Measurements from ENCODE around the gene PHACTR4.
A peak's percentile ranks its signal among the peaks of the same experiment; 100 is the strongest.
"Not testable (repeated sequence)": the region's sequence is repeated elsewhere in the genome, so short reads cannot be mapped to it uniquely, and the experiment has no call there.

PHACTR4 gene

DNA sequence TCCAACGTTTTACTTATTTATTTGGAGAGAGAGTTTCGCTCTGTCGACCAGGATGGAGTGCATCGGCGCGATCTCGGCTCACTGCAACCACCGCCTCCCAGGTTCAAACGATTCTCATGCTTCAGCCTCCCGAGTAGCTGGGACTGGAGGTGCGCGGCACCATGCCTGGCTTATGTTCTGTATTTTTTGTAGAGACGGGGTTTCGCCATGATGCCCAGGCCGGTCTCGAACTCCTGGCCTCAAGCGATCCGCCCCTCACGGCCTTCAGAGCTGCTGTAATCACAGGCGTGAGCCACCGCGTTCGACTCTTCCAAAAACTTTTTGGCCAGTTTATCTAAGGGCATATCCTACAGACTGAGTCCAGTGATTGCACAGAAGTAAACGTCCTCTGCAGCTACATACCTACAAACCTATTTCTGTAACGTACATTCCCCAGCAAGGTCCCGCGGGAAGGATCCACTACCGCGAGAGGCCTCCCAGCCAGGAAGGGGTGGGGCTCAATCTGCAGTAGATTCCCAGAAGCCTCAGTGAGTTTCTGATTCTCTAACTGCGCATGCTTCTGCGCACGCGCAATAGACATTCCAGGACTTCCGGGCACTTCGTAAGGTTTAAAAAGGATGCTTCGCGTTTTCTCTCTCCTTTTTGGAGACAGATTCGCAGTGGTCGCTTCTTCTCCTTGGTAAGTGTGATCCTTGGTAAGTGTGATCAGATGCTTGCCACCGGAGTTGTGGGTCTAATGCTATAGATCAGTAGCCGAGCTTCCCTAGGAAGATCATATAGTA, 136.1 kb downstream of the PHACTR4 start, which contains the start of gene RCC1:
RCC1 (plus strand) TSS at position 638 of the 782 bp plus-strand sequence. CDS start 23,824 bp downstream, outside the sequence.
- DNase-seq, result peak; percentile 98

DNA sequence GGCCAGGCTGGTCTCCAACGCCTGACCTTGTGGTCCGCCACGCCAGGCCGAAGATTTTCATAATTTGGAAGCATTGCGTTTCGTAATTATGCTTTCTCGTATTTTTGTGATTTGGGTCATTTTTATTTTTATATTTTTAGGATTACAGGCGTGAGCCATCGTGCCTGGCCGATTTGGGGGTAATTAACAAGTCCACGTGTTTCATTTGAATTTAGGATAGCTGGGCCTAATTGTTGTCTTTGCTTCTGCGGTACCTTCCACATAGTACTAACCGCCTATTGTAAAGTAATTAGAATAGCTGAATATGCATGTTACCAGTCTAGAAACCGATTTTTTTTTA, 137.3 kb downstream of the PHACTR4 start:
- DNase-seq, result no peak

- DNase-seq, result no peak
Measured at GRCh38 chr1:28507247-28507645, 137.7 kb downstream of the PHACTR4 start.

- no peak for DNase-seq
Measured at GRCh38 chr1:28507646-28508434, 138.3 kb downstream of the PHACTR4 start.

DNA sequence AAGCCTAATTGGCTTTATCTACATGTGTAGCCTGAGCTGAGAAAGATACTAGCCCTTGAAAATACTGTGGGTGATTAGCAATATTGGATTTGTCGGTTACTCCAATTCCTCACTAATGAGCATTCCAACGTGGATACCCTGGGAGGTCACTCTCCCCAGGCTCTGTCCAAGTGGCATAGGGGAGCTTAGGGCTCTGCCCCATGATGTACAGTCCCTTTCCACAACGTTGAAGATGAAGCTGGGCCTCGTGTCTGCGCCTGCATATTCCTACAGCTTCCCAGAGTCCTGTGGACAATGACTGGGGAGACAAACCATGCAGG, 138.9 kb downstream of the PHACTR4 start:
- no peak for DNase-seq

DNA sequence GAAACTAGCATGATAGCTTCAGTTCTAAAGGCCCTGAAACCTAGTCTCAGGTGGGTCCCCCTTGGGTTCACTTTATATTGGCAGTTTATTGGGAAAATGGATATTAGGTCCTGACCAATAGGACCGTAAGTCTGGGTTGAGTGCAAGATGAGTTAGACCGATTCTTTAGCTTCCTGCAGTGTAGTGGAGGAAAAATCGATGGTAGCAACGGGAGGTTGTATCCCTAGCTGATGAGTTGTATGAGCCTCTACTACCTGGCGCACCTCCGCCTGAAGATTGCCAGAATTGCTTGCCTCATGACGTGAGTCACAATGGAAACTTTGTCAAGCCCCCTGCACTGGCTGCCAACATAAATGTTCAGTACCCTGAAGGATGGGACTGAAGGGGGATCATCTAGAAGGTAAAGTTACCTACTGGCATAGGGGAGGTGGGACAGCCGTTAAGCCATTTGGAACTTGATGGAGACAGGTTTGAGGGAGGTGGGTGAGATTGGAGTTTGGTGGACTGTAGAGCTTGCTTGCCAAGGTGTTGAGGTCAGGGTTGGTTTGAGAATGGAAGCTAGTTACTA, 140.2 kb downstream of the PHACTR4 start:
- no peak for DNase-seq

DNA sequence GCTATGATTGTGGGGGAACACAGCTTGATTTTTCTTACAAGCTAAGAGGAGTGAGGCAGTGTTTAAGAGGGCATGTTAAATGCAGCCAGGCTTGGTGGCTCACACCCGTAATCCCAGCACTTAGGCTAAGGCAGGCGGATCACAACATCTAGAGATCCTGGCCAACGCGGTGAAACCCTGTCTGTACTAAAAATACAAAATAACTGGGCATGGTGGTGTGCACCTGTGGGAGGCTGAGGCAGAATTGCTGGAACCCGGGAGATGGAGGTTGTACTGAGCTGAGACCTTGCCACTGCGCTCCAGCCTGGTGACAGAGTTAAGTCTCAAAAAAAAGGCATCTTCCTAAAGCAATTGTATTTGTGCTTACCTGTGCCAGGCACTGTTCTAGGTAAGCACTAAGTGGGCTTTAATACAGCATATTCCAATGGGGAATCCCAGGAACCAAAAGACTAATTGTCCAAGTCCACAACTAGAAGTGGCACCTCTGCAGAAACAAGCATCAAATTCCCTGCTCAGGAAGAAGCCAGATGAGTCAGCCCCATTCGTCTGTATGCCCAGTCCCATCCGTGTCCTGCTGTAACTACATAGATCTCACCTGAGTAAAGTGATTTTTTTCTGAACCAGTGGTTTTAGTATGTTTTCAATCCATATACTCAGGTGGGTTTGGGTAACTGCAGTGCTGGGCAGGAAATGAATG, 140.9 kb downstream of the PHACTR4 start:
- no peak for DNase-seq

- DNase-seq, result no peak
Measured at GRCh38 chr1:28510970-28511440, 141.5 kb downstream of the PHACTR4 start.

GRCh38 chr1:28512058-28512611, 142.6 kb downstream of the PHACTR4 start:
- no peak for DNase-seq

DNA sequence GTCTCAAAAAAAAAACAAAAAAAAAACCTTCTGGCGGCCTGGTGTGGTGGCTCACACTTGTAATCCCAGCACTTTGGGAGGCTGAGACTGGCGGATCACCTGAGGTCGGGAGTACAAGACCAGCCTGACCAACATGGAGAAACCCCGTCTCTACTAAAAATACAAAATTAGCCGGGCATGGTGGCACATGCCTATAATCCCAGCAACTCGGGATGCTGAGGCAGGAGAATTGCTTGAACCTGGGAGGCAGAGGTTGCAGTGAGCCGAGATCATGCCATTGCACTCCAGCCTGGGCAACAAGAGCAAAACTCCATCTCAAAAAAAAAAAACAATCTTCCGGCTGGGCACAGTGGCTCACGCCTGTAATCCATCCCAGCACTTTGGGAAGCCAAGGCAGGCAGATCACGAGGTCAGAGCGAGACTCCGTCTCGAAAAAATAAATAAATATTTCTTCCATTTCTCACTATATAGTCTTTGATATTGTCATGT, 144.9 kb downstream of the PHACTR4 start:
- DNase-seq, result not testable (repeated sequence)

DNA sequence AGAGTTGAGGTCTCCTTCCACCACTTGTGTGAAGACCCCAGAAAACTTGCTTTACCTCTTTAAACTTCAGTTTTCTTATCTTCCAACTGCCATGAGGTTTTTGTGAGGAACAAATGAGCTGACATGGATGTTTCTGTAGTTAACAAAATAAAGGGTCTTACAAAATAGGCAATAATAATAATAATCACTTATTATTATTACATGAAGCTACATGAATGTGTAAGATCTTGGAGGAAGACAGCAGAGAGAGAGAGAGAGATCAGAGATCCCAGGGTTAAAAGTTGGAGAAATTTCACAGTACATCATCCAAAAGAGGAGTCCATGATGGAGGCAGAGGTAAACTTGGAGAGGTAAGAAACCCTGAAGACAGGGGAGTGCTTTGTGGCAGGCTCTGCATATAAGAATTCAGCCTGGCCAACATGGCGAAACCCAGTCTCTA, 147.0 kb downstream of the PHACTR4 start:
- DNase-seq, result no peak

- DNase-seq, result no peak
Measured at GRCh38 chr1:28517649-28517999, 148.1 kb downstream of the PHACTR4 start.

- peak; percentile 85 for DNase-seq
Measured at GRCh38 chr1:28518000-28518744, 148.6 kb downstream of the PHACTR4 start.

DNA sequence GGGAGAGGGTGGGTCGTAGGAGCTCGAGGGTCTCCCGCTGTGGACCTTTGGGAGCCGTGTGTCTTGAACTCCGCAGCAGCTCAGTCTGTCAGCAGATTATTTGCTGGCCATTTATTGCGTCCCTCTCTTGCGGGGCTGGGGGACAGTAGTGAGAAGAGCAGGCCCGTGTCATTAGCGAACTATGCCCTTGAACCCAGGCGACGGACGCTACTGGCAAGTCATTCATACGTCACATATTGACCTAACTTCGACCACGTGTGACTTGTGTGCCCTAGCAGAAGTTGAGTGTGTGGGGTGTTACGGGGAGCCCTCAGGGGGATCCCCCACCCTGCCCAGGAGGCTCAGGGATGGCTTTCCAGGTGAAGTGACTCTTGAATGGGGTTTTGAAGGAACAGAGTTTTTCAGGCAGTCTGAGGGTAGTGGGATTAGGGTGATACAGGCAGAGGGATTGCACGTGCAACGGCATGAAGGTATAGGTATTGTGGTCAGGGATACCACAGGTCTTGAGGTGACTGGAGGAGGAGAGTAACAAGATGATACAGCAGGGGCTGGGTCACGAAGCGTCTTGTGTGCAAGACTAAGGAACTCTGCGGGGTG, 149.3 kb downstream of the PHACTR4 start:
- DNase-seq, result no peak

DNA sequence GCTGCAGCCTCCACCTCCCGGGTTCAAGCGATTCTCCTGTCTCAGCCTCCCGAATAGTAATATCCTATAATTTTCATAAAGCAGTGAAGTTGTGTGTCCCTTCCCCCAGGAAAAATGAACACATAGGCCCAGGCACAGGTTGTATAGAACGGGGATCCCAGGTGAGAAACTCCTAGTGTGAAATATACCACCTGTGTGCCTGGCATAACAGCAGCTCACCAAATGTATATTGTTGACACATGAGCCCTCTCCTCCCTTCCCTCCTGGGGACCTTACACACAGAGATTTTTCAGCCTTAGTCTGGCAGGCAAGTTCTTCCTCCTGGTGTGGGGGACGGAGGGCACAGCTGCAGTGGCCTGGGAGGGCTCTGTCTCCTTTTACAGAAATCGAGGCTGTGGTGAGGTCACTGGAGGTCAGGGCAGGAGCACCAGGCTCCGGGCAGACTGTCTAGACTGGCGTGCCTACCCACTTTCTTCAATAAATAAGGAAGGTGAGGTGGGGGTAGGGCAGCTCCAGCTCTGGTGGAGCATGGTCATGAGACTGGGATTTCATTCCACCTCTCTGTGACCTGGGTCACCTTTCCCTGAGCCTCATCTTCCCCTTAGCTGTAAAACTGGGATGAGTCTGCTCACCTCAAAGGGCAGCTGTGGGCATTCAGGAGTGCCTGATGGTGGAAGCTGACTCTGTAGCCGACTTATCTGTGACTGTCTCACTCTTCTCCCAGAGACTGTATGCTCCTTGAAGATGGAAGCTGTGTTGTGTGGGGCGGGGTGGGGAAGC, 150.6 kb downstream of the PHACTR4 start:
- no peak for DNase-seq

DNA sequence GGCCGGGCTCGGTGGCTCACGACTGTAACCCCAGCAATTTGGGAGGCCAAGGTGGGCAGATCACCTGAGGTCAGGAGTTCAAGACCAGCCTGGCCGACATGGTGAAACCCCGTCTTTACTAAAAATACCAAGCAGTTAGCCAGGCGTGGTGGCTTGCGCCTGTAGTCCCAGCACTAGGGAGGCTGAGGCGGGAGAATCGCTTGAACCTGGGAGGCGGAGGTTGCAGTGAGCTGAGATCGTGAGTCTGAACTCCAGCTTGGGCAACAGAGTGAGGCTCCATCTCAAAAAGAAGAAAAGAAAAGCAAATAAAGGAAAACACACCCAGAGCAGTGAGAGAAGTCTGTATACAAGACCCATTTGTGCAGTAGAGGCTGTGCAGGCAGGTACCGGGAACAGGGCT, 151.3 kb downstream of the PHACTR4 start:
- DNase-seq, result not testable (repeated sequence)

DNA sequence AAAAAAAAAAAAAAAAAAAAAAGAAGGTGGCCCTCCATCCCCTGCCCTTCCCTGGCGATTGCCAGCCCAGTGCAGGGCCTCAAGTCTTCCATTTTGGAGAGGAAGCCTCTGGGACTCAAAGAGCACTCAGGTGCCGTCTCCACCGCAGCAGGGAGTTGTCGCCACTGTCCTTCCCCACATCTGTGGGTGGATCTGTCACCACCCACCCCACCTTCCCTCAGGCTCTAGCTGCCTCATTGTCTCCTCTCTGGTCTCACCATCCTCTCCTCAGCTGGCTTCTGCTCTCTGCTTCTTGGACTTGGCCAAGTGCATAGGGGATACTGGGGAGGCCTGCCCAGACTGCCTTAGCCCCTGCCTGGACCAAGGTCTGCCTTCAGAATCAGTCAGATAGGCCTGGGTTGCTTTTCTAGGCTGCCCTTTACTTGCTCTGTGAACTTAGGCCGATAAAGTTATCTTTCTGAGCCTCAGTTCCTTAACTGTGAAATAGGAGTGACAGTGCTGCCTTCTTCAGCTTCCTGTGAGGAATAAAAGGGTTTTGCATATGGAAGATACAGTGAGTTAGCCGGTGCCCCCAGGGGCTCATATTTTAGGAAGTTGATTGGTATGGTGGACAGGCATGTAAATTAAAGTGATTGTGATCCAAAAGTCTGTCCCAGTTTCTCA, 152.1 kb downstream of the PHACTR4 start:
- no peak for DNase-seq

DNA sequence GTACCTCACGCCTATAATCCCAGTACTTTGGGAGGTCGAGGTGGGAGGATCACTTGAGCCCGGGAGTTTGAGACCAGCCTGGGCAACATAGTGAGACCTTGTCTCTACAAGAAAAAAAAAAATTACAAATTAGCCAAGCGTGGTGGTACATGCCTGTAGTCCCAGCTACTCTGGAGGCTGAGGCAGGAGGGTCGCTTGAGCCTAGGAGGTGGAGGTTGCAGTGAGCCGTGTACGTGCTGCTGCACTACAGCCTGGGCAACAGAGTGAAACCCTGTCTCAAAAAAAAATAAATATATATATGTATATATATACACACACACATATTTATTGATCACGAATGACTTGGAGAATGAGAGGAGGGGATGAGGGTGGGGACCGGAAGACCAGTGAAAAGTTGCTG, 153.0 kb downstream of the PHACTR4 start:
- not testable (repeated sequence) for DNase-seq

DNA sequence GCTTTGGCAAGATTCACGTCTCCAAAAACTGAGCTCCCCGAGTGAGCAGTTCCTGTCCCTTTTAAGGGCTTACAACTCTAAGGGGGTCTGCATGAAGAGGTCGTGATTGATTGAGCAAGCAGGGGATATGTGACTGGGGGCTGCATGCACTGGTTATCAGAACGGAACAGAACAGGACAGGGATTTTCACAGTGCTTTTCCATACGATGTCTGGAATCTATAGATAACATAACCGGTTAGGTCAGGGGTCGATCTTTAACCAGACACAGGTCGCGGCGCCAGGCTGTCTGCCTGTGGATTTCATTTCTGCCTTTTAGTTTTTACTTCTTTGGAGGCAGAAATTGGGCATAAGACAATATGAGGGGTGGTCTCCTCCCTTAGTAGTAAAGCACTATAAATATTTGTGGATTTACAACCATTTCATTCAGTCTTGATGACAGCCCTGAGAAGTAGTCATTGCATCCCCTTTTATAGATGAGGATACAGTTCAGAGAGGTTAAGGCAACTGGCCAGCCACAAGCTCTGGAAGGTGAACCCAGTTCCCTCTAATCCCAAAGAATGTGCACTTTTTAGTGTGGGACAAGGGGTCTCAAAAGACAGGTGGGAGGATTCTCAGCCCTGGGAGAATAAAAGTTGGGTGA, 155.6 kb downstream of the PHACTR4 start:
- DNase-seq, result not testable (repeated sequence)

- DNase-seq, result no peak
Measured at GRCh38 chr1:28526886-28527285, 157.3 kb downstream of the PHACTR4 start.

Measured in NCI-H1436 (cell line).